Ovary (tissue), 3 donors: ENCODE measurements around the gene NEO1.

ENCODE experiments used
- CTCF ChIP-seq, 3 donors: fragments of 450-650 bp in 2 of 3; fragments of 200-600 bp in 1 of 3; IDR thresholded peaks; one replicate each; pipeline versions ENCODE4 v1.5.1 to v1.8.0; 2016 to 2022; ENCODE audit warnings: antibody characterized with exemption in 3 of 3, mild to moderate bottlenecking in 1 of 3
- EP300 ChIP-seq: sonication (generic); formaldehyde crosslinking; IDR thresholded peaks from one replicate; pipeline ENCODE4 v1.6.1; 2017; ENCODE audit warnings: antibody characterized with exemption
- POLR2A ChIP-seq: fragments of 450-650 bp; IDR thresholded peaks from one replicate; pipeline ENCODE4 v1.6.1; 2017; ENCODE audit warnings: antibody characterized with exemption, mild to moderate bottlenecking, moderate library complexity
- donor health status: DM: no; HTN: no; CAD: no.

DNA sequence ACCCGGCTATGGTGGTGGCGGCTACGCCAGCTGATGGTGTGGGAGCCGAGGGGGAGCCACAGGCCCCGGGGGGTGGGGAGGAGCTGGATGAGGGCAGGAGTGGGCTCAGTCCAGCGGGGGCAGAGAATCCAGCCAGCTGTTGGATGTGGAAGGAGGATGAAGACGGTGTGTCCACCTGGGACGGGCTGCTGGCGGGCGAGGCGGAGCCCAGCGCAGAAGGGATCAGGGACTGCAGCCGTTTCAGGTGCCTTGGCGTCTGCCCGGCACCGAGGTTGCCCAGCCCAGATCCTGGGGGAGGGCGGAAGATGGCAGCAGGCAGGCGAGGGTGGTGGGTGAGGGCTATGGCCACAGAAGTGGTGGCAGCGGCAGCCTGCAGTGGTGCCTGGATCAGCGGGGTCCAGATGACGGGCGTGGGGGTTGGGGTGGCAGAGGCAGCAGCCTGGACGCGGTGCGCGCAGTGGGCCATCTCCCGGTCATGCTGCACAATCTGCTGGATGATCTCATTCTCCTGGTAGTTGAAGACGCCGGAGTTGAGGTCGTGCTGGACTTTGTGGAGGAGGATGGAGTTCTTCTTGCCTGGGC lies 271.2 kb downstream of the NEO1 start:
- no peak for TF ChIP-seq CTCF (IDR thresholded peaks at IDR 0.05)
- no peak for TF ChIP-seq EP300
- no peak for TF ChIP-seq POLR2A
